Measurements from ENCODE around the gene AIFM2. TPM values are rescaled to one million over a fixed set of nuclear protein-coding genes. Genes with fewer than 3 reads are reported as not detected.

The AIFM2 gene
- total and polyA plus RNA-seq, 10 of the 15 experiments (the other 5 are each of a cell fraction or from before 2014, with no cell fraction given) = 4.5 to 30.8 (median 15.6) TPM

DNA sequence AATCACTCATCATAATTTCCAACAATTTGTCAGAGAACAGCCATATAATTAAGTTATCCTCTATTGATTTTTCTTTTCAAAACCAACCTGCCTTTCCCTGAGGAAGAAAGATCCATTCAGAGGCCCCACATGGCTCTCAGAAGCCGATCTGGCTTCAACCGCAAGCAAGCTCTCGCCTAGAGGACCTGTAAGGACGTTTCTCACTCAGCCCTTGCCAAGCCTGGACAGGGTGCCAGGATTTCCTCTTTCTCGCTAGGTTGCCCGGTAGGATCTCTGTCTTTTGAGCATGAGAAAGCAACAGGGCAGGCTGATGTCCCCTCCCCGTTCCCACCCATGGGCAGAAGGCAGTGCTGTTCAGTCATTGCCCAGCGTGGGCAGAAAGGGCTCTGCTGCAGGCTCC lies 13.0 kb downstream of the AIFM2 start:
- ChIA-PET RAD21 (ENCODE audit: unreplicated experiment) (interaction anchor here (5.1 kb wide), 1 partner anchor 27 kb away, joined by 46 read pairs; the partner anchor contains the start of gene TYSND1), SMC1A (ENCODE audit: uncharacterized antibody, unreplicated experiment) (interaction anchor here (1.4 to 2.0 kb wide), 2 partner anchors 9 to 244 kb away, joined by 3 to 7 read pairs; no protein-coding TSS in a partner anchor), CTCF (interaction anchor here (0.7 to 8.4 kb wide), 5 partner anchors 11 to 243 kb away, joined by 3 to 173 read pairs (median 5); partner anchors contain the start of gene TYSND1), POLR2A (interaction anchor here (2.3 kb wide), 1 partner anchor 26 kb away, joined by 8 read pairs; the partner anchor contains the start of gene TYSND1)
- DNase-seq (ENCODE audit: low read depth, low spot score) (no peak), ATAC-seq (no peak), FAIRE-seq (no peak)
- TF ChIP-seq, protein P1, sequence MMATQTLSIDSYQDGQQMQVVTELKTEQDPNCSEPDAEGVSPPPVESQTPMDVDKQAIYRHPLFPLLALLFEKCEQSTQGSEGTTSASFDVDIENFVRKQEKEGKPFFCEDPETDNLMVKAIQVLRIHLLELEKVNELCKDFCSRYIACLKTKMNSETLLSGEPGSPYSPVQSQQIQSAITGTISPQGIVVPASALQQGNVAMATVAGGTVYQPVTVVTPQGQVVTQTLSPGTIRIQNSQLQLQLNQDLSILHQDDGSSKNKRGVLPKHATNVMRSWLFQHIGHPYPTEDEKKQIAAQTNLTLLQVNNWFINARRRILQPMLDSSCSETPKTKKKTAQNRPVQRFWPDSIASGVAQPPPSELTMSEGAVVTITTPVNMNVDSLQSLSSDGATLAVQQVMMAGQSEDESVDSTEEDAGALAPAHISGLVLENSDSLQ (IDR thresholded peaks at IDR 0.05) = no peak
- TF ChIP-seq BACH1 (IDR thresholded peaks at IDR 0.05; ENCODE audit: borderline replicate concordance) (no peak), LARP7 (IDR thresholded peaks at IDR 0.05) (no peak), BHLHE40 (IDR thresholded peaks at IDR 0.05; ENCODE audit: borderline replicate concordance in 1 of 2, low read depth in 2 of 2, low read length in 1 of 2) (no peak), SIN3A (IDR thresholded peaks at IDR 0.05; ENCODE audit: low read depth, low read length) (no peak), RAD51 (IDR thresholded peaks at IDR 0.05) (no peak), MEF2B (IDR thresholded peaks at IDR 0.05; ENCODE audit: partially characterized antibody, poor library complexity, severe bottlenecking) (no peak), BRCA1 (IDR thresholded peaks at IDR 0.05; ENCODE audit: low read depth, low read length) (no peak), GATAD2B (conservative IDR thresholded peaks at IDR 0.05; ENCODE audit: low read depth) (no peak), NR2C2 (IDR thresholded peaks at IDR 0.05; ENCODE audit: borderline replicate concordance, control insufficient read depth, insufficient read length, low read depth) (no peak), PAX8 (IDR thresholded peaks at IDR 0.05) (no peak), SREBF1 (IDR thresholded peaks at IDR 0.05; ENCODE audit: low read length) (no peak), ZNF207 (IDR thresholded peaks at IDR 0.05; ENCODE audit: borderline replicate concordance) (no peak), SMC3 (IDR thresholded peaks at IDR 0.05; ENCODE audit: borderline replicate concordance, low read length) (no peak)
- TF ChIP-seq, protein P2, sequence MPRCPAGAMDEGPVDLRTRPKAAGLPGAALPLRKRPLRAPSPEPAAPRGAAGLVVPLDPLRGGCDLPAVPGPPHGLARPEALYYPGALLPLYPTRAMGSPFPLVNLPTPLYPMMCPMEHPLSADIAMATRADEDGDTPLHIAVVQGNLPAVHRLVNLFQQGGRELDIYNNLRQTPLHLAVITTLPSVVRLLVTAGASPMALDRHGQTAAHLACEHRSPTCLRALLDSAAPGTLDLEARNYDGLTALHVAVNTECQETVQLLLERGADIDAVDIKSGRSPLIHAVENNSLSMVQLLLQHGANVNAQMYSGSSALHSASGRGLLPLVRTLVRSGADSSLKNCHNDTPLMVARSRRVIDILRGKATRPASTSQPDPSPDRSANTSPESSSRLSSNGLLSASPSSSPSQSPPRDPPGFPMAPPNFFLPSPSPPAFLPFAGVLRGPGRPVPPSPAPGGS (IDR thresholded peaks at IDR 0.05; ENCODE audit: borderline replicate concordance, insufficient read depth, low read depth, low read length, poor library complexity, severe bottlenecking) = no peak
- TF ChIP-seq, protein P3, sequence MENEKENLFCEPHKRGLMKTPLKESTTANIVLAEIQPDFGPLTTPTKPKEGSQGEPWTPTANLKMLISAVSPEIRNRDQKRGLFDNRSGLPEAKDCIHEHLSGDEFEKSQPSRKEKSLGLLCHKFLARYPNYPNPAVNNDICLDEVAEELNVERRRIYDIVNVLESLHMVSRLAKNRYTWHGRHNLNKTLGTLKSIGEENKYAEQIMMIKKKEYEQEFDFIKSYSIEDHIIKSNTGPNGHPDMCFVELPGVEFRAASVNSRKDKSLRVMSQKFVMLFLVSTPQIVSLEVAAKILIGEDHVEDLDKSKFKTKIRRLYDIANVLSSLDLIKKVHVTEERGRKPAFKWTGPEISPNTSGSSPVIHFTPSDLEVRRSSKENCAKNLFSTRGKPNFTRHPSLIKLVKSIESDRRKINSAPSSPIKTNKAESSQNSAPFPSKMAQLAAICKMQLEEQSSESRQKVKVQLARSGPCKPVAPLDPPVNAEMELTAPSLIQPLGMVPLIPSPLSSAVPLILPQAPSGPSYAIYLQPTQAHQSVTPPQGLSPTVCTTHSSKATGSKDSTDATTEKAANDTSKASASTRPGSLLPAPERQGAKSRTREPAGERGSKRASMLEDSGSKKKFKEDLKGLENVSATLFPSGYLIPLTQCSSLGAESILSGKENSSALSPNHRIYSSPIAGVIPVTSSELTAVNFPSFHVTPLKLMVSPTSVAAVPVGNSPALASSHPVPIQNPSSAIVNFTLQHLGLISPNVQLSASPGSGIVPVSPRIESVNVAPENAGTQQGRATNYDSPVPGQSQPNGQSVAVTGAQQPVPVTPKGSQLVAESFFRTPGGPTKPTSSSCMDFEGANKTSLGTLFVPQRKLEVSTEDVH (IDR thresholded peaks at IDR 0.05; ENCODE audit: low read depth, partially characterized antibody) = no peak
- TF ChIP-seq, protein P4, sequence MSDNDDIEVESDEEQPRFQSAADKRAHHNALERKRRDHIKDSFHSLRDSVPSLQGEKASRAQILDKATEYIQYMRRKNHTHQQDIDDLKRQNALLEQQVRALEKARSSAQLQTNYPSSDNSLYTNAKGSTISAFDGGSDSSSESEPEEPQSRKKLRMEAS (IDR thresholded peaks at IDR 0.05; ENCODE audit: low read depth, low read length) = no peak
- H3K9ac ChIP-seq (ENCODE audit: control insufficient read depth, insufficient read depth, low read length) = no peak overlapping the region
- no peak overlapping the region for H3K4me2 ChIP-seq (ENCODE audit: control insufficient read depth, insufficient read depth)
- WGBS (ENCODE audit: insufficient coverage, insufficient replicate concordance, low lambda C conversion rate, missing lambda C conversion rate) = 89% methylated on average over 8 of the region's 8 CpGs
- in situ Hi-C loops (cut with MboI) (no loop called here), intact Hi-C loops (cut with micrococcal nuclease; ENCODE audit: unreplicated experiment) (no loop called here)
- no peaks in the 10 kb centered on the region for H3K27me3 ChIP-seq (replicated peaks in 1 of 2; ENCODE audit: control insufficient read depth in 2 of 2, insufficient read depth in 2 of 2, low read length in 1 of 2)
- H3K27ac ChIP-seq (ENCODE audit: control insufficient read depth, insufficient read depth) = no peak overlapping the region
- no peak overlapping the region for H2AFZ ChIP-seq (ENCODE audit: control insufficient read depth, low read depth, low read length)
- BruUV-seq (replicated peaks) = no TSS peak
- H3K4me3 ChIP-seq = no peak overlapping the region
- no peaks in the 10 kb centered on the region for H3K4me1 ChIP-seq (ENCODE audit: control insufficient read depth, insufficient read depth, low read length)
- no peaks in the 10 kb centered on the region for H4K20me1 ChIP-seq (ENCODE audit: control insufficient read depth, insufficient read depth)
- no peaks in the 10 kb centered on the region for H3K79me2 ChIP-seq (ENCODE audit: control insufficient read depth, insufficient read depth, low read length)
- H3K36me3 ChIP-seq (ENCODE audit: control insufficient read depth in 2 of 2, insufficient read depth in 2 of 2, low read length in 1 of 2) = peaks cover 17 to 21% of the 10 kb centered on the region in 2 experiments; a peak in 3 of 4 replicates
- no peaks in the 10 kb centered on the region for H3K9me3 ChIP-seq (replicated peaks; ENCODE audit: control insufficient read depth, insufficient read depth, low read length)

All from GM12878 (cell line).